ENCODE data around the gene SCAPER. TPM values are rescaled to one million over a fixed set of nuclear protein-coding genes. Genes with fewer than 3 reads are reported as not detected.
"Not testable (repeated sequence)": the region's sequence is repeated elsewhere in the genome, so short reads cannot be mapped to it uniquely, and the experiment has no call there.

Gene SCAPER
- total and polyA plus RNA-seq, 10 of the 15 experiments (the other 5 are each of a cell fraction or from before 2014, with no cell fraction given): 1.0 to 7.7 (median 3.9) TPM

DNA sequence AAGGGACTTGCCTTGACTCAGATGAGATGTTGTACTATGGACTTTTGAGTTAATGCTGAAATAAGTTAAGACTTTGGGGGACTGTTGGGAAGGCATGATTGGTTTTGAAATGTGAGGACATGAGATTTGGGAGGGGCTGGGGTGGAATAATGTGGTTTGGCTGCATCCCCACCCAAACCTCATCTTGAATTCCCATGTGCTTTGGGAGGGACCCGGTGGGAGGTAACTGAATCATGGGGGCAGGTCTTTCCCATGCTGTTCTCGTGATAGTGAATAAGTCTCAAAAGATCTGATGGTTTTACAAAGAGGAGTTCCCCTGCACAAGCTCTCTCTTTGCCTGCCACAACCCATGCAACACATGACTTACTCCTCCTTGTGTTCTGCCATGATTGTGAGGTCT is 474.4 kb downstream of the SCAPER start:
- H3K27me3 ChIP-seq (replicated peaks in 1 of 2; ENCODE audit: control insufficient read depth in 2 of 2, insufficient read depth in 2 of 2, low read length in 1 of 2); RAD21 ChIA-PET (ENCODE audit: unreplicated experiment); H3K4me3 ChIP-seq; H3K79me2 ChIP-seq (ENCODE audit: control insufficient read depth, insufficient read depth, low read length); H3K9ac ChIP-seq (ENCODE audit: control insufficient read depth, insufficient read depth, low read length); H3K4me2 ChIP-seq (ENCODE audit: control insufficient read depth, insufficient read depth); ATAC-seq; FAIRE-seq; H2AFZ ChIP-seq (ENCODE audit: control insufficient read depth, low read depth, low read length); H3K27ac ChIP-seq (ENCODE audit: control insufficient read depth, insufficient read depth); BruUV-seq (replicated peaks); POLR2A ChIA-PET; H4K20me1 ChIP-seq (ENCODE audit: control insufficient read depth, insufficient read depth); H3K4me1 ChIP-seq (ENCODE audit: control insufficient read depth, insufficient read depth, low read length); SMC1A ChIA-PET (ENCODE audit: uncharacterized antibody, unreplicated experiment); DNase-seq (ENCODE audit: low read depth, low spot score); in situ Hi-C loops (cut with MboI); intact Hi-C loops (cut with micrococcal nuclease; ENCODE audit: unreplicated experiment); H3K36me3 ChIP-seq (ENCODE audit: control insufficient read depth in 2 of 2, insufficient read depth in 2 of 2, low read length in 1 of 2); H3K9me3 ChIP-seq (replicated peaks; ENCODE audit: control insufficient read depth, insufficient read depth, low read length): not testable (repeated sequence)
- CTCF ChIA-PET: interaction anchor here (0.6 kb wide), 1 partner anchor 303 kb away, joined by 4 read pairs; no protein-coding TSS in a partner anchor
- 39% methylated on average over 2 of the region's 2 CpGs for WGBS (ENCODE audit: insufficient coverage, insufficient replicate concordance, low lambda C conversion rate, missing lambda C conversion rate)
- TF ChIP-seq MEF2B (IDR thresholded peaks at IDR 0.05; ENCODE audit: partially characterized antibody, poor library complexity, severe bottlenecking): peak; percentile 51

DNA sequence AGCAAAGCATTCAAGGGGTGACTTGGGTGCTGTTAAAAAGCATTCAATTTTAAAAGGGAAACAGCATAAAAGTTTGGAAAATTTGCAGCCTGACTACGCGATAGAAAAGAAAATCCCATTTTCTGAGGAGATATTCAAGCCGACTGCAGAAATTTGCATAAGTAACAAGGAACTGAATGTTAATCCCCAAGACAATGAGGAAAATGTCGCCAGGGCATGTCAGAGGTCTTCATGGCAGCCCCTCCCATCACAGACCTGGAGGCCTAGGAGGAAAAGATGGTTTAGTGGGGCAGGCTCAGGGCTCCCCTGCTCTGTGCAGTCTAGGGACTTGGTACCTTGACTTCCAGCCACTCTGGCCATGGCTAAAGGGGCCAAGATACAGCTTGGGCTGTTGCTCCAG is 475.5 kb downstream of the SCAPER start:
- TF ChIP-seq, protein P1, sequence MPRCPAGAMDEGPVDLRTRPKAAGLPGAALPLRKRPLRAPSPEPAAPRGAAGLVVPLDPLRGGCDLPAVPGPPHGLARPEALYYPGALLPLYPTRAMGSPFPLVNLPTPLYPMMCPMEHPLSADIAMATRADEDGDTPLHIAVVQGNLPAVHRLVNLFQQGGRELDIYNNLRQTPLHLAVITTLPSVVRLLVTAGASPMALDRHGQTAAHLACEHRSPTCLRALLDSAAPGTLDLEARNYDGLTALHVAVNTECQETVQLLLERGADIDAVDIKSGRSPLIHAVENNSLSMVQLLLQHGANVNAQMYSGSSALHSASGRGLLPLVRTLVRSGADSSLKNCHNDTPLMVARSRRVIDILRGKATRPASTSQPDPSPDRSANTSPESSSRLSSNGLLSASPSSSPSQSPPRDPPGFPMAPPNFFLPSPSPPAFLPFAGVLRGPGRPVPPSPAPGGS (IDR thresholded peaks at IDR 0.05; ENCODE audit: borderline replicate concordance, insufficient read depth, low read depth, low read length, poor library complexity, severe bottlenecking): no peak
- no peak overlapping the region for H3K9ac ChIP-seq (ENCODE audit: control insufficient read depth, insufficient read depth, low read length)
- ChIA-PET POLR2A (no interaction called here), RAD21 (ENCODE audit: unreplicated experiment) (no interaction called here), CTCF (no interaction called here), SMC1A (ENCODE audit: uncharacterized antibody, unreplicated experiment) (no interaction called here)
- FAIRE-seq (no peak), ATAC-seq (no peak), DNase-seq (ENCODE audit: low read depth, low spot score) (no peak)
- in situ Hi-C loops (cut with MboI): no loop called here
- no peaks in the 10 kb centered on the region for H3K27me3 ChIP-seq (replicated peaks in 1 of 2; ENCODE audit: control insufficient read depth in 2 of 2, insufficient read depth in 2 of 2, low read length in 1 of 2)
- H4K20me1 ChIP-seq (ENCODE audit: control insufficient read depth, insufficient read depth): no peaks in the 10 kb centered on the region
- no peaks in the 10 kb centered on the region for H3K4me1 ChIP-seq (ENCODE audit: control insufficient read depth, insufficient read depth, low read length)
- H3K4me2 ChIP-seq (ENCODE audit: control insufficient read depth, insufficient read depth): no peak overlapping the region
- H3K36me3 ChIP-seq (ENCODE audit: control insufficient read depth in 2 of 2, insufficient read depth in 2 of 2, low read length in 1 of 2): no peaks in the 10 kb centered on the region
- no peak overlapping the region for H3K4me3 ChIP-seq
- no TSS peak for BruUV-seq (replicated peaks)
- 92% methylated on average over 4 of the region's 4 CpGs for WGBS (ENCODE audit: insufficient coverage, insufficient replicate concordance, low lambda C conversion rate, missing lambda C conversion rate)
- H2AFZ ChIP-seq (ENCODE audit: control insufficient read depth, low read depth, low read length): no peak overlapping the region
- intact Hi-C loops (cut with micrococcal nuclease; ENCODE audit: unreplicated experiment): no loop called here
- no peaks in the 10 kb centered on the region for H3K79me2 ChIP-seq (ENCODE audit: control insufficient read depth, insufficient read depth, low read length)
- no peak overlapping the region for H3K27ac ChIP-seq (ENCODE audit: control insufficient read depth, insufficient read depth)
- H3K9me3 ChIP-seq (replicated peaks; ENCODE audit: control insufficient read depth, insufficient read depth, low read length): no peaks in the 10 kb centered on the region; the same call in 2 of the 3 replicates

Measured in GM12878 (cell line).